Neural crest cell (in vitro differentiated cells): ENCODE results near the gene R3HDM4. TPM values are rescaled to one million over a fixed set of nuclear protein-coding genes. Genes with fewer than 3 reads are reported as not detected.
A peak's percentile ranks its signal among the peaks of the same experiment; 100 is the strongest.

ENCODE experiments used
- DNase-seq: peaks from one replicate; pipeline ENCODE4 v3.0.0; 2021; ENCODE audit warnings: low read depth, mixed read lengths, low spot score
- H3K27ac Mint-ChIP-seq: one replicate; pipeline ENCODE4 v1.8.0; 2021; ENCODE audit warnings: mild to moderate bottlenecking, mixed read lengths; ENCODE audit not compliant: unreplicated experiment
- H3K27me3 Mint-ChIP-seq: 2 replicates; pipeline ENCODE4 v1.8.0; 2021; ENCODE audit warnings: low read depth, mild to moderate bottlenecking, mixed read lengths
- H3K36me3 Mint-ChIP-seq: 2 replicates; pipeline ENCODE4 v1.8.0; 2021; ENCODE audit warnings: low read depth, mild to moderate bottlenecking, mixed read lengths
- H3K4me1 Mint-ChIP-seq: 2 replicates; pipeline ENCODE4 v1.8.0; 2021; ENCODE audit warnings: mixed read lengths
- H3K4me3 Mint-ChIP-seq: one replicate; pipeline ENCODE4 v1.8.0; 2021; ENCODE audit warnings: mild to moderate bottlenecking, mixed read lengths
- H3K9me3 Mint-ChIP-seq: 2 replicates; pipeline ENCODE4 v1.8.0; 2021; ENCODE audit warnings: mixed read lengths
- CTCF ChIP-seq: fragments of 200-600 bp; sonication (generic); conservative IDR thresholded peaks from 2 replicates; pipeline ENCODE4 v1.5.0; 2021; ENCODE audit warnings: antibody characterized with exemption, mild to moderate bottlenecking
- total RNA-seq: library from RNA; stranded (reverse); gene quantifications from 2 replicates; pipeline ENCODE4 v1.2.1, GENCODE V29; 2021

R3HDM4 gene
- total RNA-seq, 1 donor from 2014 or later = 50.9 TPM

DNA sequence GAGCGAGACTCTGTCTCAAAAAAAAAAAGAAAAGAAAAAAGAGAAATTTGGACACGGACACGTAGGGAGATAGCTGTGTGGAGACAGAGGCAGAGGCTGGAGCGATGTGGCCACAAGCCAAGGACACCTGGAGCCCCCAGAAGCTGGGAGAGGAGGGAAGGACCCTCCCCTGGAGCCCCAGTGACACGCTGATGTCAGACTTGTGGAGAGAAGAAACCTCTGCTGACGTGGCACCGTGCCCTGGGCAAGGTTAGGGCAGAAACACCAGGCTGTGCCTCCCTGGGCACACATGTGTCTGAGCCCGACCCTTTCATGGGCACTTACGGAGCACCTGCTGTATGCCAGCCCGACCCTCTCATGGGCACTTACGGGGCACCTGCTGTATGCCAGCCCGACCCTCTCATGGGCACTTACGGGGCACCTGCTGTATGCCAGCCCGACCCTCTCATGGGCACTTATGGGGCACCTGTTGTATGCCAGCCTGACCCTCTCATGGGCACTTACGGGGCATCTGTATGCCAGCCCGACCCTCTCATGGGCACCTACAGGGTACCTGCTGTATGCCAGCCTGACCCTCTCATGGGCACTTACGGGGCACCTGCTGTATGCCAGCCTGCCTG, 30.6 kb upstream of the R3HDM4 start:
- Mint-ChIP-seq H3K9me3 (no peaks in the 10 kb centered on the region), H3K27me3 (peaks cover 45% of the 10 kb centered on the region), H3K27ac (no peak overlapping the region)

DNA sequence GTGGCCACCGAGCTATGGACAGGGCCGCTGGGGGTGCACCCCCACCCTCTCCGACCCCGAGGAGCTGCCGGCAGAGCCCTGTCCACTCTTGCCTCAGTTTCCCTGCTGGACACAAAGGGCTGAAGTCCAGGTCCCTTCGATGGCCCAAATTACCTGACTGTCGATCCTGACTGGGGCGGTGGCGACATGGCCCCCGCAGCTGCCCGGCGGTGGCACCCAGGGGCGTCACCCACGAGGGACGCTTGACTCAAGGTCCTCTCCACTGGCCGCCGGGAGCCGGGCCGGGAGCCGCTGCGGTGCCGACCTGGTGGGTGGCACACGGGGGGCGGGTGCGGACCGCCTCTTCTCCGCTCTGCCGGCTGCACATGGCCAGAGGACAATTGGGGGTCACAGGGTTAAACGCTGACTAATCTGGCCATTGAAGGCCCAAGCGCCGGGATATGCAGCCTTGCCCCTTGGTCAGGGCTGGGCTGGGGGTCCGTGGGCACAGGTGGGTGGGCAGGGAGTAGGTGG, 29.2 kb upstream of the R3HDM4 start:
- H3K4me1 Mint-ChIP-seq = peaks cover 19% of the 10 kb centered on the region
- no peaks in the 10 kb centered on the region for H3K9me3 Mint-ChIP-seq
- H3K36me3 Mint-ChIP-seq = peaks cover 22% of the 10 kb centered on the region
- TF ChIP-seq CTCF = no peak
- H3K27ac Mint-ChIP-seq = no peak overlapping the region
- DNase-seq = no peak
- peaks cover 51% of the 10 kb centered on the region for H3K27me3 Mint-ChIP-seq
- no peak overlapping the region for H3K4me3 Mint-ChIP-seq

More for the DNA sequence above, 30.6 kb upstream of the R3HDM4 start:
- no peak for TF ChIP-seq CTCF
- Mint-ChIP-seq H3K36me3 (peaks cover 16% of the 10 kb centered on the region), H3K4me1 (peaks cover 19% of the 10 kb centered on the region), H3K4me3 (no peak overlapping the region)
- no peak for DNase-seq

DNA sequence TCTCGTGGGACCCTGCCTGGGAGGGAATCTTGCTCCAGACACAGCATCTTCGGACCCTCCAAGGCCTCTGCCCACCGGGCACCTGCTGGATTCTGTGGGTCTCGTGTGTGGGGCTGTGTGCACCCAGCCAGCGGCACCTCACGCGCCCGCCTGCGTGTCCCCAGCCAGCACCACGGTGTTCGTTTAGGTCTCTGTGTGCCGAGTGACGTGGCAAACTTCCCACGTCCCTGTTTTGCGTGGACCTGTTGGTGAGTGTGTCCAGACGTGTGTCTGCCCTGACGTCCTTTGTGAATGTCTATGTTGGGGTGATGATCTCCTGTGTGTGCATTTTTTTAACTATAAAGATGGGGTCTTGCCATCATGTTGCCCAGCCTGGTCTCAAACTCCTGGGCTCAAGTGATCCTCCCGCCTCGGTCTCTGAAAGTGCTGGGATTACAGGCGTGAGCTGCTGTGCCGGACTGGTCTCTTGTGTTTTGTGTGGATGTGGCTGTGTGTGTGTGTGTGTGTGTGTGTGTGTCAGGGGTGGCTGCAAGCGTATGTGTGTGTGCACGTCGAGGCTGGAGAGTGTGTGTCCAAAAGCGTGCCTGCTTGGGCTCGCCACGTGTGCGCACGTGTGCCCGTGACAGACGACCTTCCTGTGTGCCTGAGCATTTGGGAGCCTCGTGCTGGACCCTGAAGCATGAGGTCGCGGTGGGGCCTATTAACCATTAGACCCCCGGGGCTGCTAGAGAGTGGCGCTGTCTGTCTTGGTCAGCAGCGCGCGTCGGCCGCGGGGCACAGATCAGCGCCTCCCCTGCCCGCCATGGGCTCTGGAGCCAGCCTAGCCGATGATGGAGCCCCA, 28.5 kb upstream of the R3HDM4 start:
- H3K4me3 Mint-ChIP-seq = peak overlapping the region; percentile 40
- DNase-seq = no peak
- H3K27me3 Mint-ChIP-seq = peaks cover 50% of the 10 kb centered on the region
- H3K4me1 Mint-ChIP-seq = peaks cover 19% of the 10 kb centered on the region
- no peaks in the 10 kb centered on the region for H3K9me3 Mint-ChIP-seq
- H3K27ac Mint-ChIP-seq = no peak overlapping the region
- peaks cover 24% of the 10 kb centered on the region for H3K36me3 Mint-ChIP-seq
- no peak for TF ChIP-seq CTCF

DNA sequence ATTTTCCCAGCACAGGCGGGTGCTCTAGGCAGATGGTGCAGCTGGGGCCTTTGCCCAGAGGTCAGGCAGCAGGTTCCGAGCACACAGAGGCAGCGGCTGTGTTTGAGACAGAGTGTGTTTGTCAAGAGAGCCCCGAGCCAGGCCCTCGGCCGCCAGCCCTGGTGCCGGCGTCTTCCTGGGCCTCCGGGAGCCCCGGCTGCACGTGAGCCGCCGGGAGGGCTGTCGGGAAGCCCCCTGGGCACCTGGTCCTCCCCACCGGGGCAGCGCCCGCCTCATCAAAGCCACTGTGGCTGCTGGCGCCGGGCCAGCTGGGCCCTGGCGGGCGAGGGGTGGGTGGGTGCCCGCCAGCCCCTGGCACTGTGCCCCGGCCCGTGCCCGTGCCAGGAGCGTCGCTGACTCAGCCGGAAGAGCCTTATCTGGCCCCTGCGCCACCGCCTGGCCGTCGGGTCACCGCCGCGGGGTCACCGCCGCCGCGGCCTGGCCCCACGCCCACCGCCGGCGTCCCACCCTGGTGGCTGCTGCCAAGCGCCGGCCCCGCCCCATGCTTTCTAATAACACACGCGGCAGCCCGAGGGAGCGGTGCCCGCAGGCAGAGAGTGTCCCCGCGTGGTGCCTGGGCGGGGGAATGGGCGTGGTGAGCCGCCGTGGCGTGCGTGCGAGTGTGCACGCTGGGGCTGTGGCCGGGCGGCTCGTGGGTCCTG, 27.7 kb upstream of the R3HDM4 start:
- Mint-ChIP-seq H3K27me3 (peaks cover 49% of the 10 kb centered on the region), H3K4me1 (peaks cover 19% of the 10 kb centered on the region), H3K4me3 (peak overlapping the region; percentile 62), H3K36me3 (peaks cover 24% of the 10 kb centered on the region), H3K9me3 (no peaks in the 10 kb centered on the region), H3K27ac (peak overlapping the region; percentile 69)
- DNase-seq = no peak
- TF ChIP-seq CTCF = no peak

GRCh38 chr19:939922-940321, 26.9 kb upstream of the R3HDM4 start:
- DNase-seq = no peak
- peaks cover 48% of the 10 kb centered on the region for H3K27me3 Mint-ChIP-seq
- H3K4me3 Mint-ChIP-seq = peak overlapping the region; percentile 62
- H3K36me3 Mint-ChIP-seq = peaks cover 24% of the 10 kb centered on the region
- no peaks in the 10 kb centered on the region for H3K9me3 Mint-ChIP-seq
- no peak for TF ChIP-seq CTCF
- peak overlapping the region; percentile 69 for H3K27ac Mint-ChIP-seq
- peaks cover 19% of the 10 kb centered on the region for H3K4me1 Mint-ChIP-seq
